Inflammatory macrophage (primary cell): ENCODE results near the gene ITPKA.
A peak's percentile ranks its signal among the peaks of the same experiment; 100 is the strongest.

Experiments used
- DNase-seq, 2 donors: peaks; one replicate each; pipeline ENCODE4 v3.0.0-alpha.2; 2020 to 2022

The ITPKA gene

DNA sequence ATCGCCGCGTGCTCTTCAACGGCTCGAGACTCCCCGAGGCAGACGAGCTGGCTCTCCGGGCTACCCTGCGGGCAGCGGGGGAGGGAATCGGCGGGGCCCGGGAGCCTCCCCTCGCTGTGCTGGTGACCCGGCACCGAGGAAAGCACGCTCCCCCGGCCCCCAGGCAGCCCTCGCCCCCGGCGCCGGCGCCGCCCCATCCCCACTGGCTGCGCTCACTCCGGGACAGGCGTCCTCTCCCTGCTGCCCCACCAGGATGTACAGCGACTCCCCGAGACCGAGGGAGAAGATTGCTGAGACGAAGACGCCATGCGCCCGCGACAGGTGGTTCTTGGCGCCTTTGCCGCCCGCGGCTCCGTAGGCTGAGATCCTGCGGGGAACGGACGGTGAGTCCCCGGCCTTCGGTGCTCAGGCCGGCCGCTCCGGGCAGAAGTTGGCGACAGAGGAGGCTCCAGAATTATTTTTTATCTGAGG lies 18.3 kb downstream of the ITPKA start:
- no peak for DNase-seq

DNA sequence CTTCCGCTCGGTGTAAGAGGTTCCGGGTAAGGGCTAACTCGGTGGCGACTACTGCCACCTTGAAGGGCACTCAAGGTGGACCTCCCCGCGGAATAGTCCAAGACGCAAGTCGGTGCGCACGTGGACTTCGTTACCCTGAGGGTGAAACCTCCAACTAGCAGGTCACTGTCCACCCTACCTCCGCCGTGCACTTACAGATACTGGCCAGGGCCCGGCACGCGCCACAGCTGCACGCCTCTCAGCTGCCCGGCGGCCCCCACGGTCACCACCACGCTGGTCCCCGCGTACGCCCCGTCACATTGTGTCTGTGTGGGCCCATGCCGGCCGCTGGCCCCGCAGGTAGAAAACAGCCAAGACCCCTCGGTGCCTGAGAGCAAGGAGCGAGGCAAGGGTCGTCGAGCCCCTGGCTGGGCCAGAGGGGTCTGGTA lies 18.9 kb downstream of the ITPKA start:
- DNase-seq, result no peak

DNA sequence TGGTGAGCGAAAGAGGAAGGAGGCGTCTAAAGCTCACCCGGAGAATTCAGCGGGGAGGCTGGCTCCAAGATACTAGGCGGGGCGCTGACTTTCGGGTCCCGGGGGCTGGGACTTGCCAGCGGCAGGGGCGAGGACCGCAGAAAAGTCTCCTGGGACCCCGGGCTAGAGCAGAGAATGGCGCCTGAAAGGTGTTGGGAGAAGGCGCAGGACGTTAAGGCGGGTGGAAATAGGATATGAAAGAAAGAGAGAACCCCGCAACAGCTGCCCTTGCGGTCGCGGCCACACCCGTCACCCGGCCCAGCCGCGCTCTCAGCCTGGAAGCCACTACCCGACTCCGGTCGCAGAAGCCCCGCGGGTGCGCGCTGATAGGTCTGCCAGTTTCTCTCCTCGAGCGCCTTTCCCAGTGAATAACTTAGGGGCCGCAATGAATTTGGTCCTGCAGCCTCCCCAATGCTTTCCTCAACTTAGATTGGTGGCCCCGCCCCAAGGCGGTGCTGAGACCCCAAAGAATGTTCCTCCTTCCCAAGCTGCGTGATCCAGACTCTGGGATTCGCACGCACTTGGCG lies 19.3 kb downstream of the ITPKA start:
- DNase-seq, result peak in 1 of 2 donors; percentile 8

DNA sequence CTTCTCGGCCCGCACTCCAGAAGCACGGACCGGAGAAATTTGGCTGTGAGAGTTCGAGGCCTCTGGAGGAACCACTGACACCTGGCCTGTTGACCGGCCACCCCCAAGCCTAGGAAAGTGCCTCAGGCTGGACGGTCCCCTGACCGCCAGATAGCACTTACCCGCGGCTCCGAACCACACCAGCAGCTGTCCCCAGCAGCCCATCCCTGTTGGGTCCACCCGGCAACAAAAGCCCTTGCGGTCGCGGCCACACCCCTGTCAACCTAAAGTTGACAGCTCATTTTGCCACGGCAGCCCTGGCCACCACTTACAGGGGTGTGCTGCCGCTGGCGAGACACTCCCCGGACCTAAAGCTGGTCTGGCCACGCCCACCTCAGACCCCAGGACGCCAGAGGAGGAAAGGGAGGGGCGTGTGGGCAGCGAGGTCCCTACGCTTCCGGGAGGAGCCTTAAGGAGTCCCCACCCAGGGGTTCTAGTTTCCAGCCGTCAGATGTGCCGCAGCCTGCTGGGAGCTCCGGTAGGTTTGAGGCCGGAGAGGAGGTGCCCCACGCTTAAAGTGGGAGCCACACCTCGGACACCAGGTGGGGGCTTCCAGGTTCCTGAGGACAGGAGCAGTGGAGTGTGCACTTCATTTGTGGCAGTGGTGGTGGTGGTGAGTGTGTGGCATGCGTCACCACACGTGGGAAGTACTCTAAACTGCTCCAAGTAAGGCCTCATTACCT lies 20.0 kb downstream of the ITPKA start, which contains the start of gene LTK:
TSS of gene LTK (minus strand) at position 322 of the 722 bp plus-strand sequence. CDS start at position 204, 118 bp downstream.
- DNase-seq, result no peak

DNA sequence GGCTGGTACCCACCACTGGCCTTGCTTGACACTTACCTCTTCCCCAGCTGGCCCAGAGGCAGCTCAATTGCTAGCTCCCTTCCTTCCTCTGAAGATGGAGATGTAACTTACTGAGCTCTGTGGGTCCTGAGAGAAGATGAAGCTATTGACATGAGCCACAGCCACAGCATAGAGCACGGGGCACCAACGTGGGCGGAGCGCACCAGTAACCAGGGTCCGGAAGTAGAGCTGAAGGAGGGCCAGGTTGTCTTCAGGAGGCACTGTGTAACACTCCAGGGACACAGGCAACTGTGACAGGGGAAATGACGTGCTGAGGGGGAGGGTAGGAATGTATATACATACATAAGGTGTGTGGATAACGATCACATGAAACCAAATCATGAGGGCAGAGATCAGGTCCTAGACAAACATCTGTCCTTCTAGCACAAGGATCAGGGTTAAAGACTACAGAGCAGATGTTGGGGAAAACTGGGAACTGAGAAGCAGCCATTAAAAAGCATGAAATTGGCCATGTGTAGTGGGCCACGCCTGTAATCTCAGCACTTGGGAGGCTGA lies 24.3 kb downstream of the ITPKA start:
- DNase-seq, result no peak

DNA sequence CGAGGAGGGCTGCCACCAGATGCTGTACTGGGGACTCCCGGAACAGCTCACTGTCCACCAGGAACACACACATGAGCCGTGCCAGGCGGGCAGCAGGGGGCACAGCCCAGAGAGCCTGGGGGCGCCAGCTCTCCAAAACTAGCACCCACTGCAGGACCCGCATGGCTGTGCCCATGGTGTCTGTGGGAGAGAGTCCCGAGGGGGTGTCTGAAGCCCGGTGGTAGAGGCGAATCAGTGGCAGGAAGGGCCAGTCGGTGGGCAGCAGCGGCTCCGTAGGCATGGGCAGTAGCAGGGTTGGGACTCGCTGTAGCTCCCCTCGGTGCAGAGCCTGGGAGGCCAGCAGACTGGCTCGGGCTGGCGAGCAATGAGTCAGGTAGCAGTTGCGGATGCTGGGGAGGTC lies 27.0 kb downstream of the ITPKA start:
- no peak for DNase-seq

DNA sequence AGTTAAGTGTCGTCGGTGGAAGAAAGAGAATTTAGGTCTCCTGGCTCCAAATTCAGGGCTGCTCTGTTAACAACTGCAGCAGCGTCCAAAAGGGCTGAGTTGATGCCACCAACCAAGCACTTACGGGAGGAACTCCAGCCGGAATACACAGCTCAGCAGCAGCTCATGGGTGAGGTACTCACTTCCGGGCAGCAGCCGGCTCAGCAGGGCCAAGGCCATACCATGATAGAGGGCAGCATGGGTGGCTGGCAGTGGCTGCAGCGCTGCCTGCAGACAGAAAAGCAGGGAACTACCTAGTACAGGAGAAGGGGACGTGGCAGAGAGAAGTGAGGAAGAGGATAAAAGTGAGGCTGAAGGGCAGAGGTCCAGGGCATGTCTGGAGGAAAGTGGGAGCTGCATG lies 27.9 kb downstream of the ITPKA start:
- DNase-seq, result no peak

DNA sequence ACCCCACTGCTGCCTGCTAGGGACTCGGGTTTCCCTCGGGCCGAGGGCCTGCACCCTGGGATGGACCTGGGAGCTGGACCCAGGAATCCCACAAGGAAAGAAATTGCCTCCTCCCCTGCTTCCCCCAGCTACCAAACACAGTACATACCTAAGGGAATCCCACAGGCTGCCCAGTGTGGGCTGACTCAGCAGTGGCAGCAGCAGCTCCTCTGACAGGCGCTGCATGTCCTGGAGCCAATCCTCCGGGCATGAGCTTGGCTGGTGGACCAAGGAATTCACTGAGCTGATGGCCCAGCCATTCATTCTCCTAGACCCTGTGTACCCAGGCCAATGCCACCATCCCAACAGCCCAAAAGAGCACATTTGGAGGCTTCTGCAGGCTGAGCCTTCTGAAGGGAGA lies 29.4 kb downstream of the ITPKA start:
- DNase-seq, result no peak

DNA sequence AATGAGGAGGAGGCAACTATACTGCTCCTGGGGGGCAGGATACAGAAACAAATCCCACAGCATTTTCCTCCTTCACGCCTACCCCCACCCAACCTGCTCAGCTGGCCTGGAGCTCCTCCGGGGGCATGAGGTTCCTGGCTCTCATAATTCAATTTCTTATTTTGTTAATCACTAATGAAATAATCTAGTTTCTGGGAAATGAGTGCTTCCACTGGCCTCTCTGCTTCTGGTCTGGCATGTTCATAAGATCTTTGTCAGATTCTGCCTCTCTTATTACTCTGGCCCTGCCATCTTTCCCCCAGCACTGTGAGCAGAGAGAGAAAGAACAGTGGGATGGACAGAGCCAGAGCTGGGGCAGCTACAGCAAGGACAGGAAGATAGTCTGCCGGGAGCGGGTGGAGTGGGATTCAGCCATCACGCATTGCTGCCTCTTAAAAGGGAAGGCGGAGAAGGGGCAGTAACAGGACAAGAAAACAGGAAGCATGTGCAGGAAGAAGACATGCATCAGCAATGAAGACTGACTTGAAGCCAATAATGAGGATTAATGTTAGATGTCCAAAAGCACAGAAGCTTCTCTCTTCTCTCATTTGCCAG lies 36.8 kb downstream of the ITPKA start:
- peak; percentile 22 to 30 for DNase-seq

DNA sequence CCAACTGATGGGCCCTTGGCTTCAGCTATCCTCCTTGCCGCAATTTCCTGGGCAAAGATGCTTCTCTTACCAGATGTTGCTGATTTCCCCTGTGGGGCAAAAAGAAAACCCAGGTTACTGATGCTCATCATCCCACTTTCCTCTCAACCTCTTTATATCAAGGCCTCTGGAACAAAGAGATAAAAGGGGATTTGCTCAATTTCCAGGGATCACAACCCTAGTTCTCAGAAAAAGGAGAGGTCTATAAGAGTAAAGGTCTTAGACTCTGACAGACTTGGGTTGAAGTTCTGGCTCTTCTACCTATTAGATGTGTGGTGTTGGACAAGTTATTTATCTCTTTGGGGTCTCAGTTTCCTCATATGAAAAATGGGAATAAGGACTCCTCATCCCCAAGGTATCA lies 41.9 kb downstream of the ITPKA start:
- DNase-seq, result no peak

DNA sequence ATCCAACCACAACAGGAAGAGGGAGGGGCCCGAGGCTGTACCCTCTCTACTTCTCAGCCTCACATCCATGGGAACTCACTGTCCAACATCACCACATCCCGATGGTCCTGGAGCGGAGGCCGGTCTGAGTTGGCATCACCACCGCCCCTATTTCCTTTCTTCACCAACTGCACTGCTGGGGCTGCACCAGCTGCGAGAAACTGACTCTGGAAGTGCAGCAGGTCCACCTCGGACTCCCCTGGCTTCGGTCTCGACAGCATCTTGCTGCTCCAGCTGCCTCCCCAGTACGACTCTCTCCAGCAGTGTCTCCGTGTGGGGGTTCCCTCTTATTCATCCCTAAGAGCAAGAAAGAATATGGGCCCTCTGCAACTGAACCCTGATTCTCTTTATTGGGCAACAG lies 43.2 kb downstream of the ITPKA start:
- DNase-seq, result no peak

DNA sequence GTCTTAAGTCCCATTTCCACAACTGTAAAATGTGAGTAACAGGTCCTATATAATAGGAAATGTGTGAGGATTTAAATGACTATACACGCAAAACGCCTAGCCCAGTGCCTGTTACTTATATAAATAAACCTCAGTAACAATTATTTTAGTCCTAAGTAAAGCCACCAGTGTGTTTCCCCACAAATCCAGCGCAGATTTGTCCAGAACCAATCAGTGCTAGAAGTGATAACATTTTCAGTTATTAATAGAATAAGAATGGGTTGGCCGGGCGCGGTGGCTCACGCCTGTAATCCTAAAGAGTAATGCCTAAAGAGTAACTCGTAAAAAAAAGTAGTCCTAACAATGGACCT lies 49.8 kb downstream of the ITPKA start:
- peak in 1 of 2 donors; percentile 4 for DNase-seq

DNA sequence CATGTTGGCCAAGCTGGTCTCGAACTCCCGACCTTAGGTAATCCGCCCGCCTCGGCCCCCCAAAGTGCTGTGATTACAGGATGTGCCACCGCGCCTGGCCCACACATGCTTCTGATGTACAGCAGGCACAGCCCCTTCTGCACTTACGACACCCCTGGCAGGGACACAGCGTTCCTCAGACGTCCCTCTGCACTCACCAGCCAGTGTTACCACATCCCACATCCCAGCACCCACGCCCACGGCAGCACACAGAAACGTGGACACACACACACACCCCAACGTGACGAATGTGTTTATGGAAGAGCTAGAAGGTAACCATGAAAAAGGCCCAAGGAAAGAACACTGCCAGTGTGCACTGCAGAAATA lies 51.0 kb downstream of the ITPKA start:
- DNase-seq, result peak; percentile 48 to 63

DNA sequence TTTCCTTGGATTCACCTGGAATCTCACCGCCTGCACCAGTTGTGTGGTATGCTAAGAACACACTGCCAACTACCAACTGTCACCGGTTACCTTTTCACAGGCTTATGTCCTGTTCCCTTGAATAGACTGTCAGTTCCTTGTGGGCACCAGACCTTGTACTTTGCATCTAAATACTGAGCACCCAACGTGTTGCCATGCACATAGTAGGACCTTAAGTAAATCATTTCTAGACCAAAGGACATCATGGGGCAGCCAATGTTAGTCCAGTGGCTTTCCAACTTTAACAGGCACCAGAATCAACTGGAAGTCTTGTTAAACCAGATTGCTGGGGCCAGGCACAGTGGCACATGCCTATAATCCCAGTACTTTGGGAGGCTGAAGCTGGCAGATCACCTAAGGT lies 51.5 kb downstream of the ITPKA start:
- no peak for DNase-seq

DNA sequence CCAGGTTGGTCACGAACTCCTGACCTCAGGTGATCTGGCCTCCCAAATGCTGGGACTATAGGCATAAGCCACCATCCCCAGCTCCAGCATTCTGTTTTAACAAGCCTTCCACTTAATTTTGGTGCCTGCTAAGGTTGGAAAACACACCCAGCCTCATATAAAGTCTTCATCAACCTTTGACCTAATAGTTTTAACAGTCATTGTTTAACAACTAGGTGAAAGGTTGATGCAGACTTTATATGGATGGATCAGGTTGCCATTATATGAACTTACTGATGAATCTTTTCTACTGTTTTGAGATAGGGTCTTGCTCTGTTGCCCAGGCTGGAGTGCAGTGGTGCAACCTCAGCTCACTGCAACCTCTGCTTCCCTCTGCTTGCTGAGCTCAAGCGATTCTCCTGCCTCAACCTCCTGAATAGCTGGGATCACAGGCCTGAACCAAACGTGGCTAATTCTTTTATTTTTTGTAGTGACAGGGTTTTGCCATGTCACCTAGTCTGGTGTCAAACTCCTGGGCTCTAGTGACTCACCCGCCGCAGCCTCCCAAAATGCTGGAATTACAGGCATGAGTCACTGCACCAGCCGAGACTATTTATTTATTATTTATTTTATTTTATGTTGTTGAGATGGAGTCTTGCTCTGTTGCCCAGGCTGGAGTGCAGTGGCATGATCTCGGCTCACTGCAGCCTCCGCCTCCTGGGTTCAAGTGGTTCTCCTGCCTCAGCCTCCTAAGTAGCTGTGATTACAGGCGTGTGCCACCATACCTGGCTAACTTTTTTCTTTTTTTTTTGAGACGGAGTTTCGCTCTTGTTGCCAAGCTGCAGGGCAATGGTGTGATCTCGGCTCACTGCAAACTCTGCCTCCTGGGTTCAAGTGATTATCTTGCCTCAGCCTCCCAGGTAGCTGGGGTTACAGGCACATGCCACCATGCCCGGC lies 53.4 kb downstream of the ITPKA start:
- DNase-seq, result no peak

DNA sequence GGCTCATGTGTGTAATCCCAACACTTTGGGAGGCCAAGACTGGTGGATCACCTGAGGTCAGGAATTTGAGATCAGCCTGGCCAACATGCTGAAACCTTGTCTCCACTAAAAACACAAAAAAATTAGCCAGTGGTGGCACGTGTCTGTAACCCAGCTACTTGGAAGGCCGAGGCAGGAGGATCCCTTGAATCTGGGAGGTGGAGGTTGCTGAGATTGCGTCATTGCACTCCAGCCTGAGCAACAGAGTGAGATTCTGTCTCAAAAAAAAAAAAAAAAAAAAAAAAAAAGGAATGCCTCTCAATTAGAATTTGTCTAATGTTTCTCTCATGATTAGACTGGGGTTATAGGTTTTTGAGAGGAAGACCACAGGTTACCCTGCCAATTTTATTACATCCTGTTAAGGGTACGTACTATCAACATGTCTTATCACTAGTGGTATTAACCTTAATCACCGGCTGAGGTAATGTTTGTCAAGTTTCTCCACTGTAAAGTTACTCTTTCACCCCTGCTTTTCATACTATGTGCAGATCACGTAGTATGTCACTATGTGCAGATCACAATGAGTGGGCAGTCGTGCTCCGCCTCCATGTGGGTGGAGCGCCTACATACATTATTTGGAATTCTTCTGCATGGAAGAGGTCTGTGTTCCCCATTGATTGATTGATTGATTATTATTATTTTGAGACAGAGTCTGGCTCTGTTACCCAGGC lies 56.5 kb downstream of the ITPKA start:
- DNase-seq, result no peak
